ENCODE data around the gene UGT1A5. TPM values are rescaled to one million over a fixed set of nuclear protein-coding genes. Genes with fewer than 3 reads are reported as not detected.

UGT1A5 gene
- polyA plus RNA-seq, 1 experiment, result not detected

DNA sequence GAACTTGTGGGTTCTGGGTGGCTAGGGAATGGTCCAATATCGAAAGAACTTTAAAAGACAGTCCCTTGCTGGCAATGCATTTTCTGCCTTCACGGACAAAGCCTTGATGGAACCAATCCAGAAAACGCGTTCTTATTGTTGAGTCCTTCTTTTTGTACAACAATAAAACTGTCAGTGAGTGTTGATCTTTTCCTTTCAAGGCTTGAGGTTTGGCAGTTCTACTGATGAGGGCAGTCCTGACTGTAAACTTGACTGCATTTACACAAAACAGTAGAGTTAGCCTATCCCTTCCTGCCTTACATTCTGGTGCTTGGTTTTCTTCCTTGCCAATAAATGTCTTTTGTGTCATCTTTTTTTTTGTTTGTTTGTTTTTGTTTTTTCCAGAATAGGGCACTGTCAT, 33.5 kb upstream of the UGT1A5 start:
- CTCF ChIA-PET, result no interaction called here
- TF ChIP-seq, protein P1, sequence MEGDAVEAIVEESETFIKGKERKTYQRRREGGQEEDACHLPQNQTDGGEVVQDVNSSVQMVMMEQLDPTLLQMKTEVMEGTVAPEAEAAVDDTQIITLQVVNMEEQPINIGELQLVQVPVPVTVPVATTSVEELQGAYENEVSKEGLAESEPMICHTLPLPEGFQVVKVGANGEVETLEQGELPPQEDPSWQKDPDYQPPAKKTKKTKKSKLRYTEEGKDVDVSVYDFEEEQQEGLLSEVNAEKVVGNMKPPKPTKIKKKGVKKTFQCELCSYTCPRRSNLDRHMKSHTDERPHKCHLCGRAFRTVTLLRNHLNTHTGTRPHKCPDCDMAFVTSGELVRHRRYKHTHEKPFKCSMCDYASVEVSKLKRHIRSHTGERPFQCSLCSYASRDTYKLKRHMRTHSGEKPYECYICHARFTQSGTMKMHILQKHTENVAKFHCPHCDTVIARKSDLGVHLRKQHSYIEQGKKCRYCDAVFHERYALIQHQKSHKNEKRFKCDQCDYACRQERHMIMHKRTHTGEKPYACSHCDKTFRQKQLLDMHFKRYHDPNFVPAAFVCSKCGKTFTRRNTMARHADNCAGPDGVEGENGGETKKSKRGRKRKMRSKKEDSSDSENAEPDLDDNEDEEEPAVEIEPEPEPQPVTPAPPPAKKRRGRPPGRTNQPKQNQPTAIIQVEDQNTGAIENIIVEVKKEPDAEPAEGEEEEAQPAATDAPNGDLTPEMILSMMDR (IDR thresholded peaks at IDR 0.05; ENCODE audit: insufficient read depth, low read depth, low read length), result no peak
- Histone ChIP-seq H3K4me3 (ENCODE audit: low read depth, low read length) (no peak overlapping the region), H3K27me3 (ENCODE audit: control insufficient read depth, insufficient read depth, low read length) (no peaks in the 10 kb centered on the region), H3K36me3 (ENCODE audit: control insufficient read depth, insufficient read depth, low read length) (no peaks in the 10 kb centered on the region)
- POLR2A ChIA-PET, result no interaction called here
- no peak for DNase-seq (ENCODE audit: low read depth)

- ChIA-PET CTCF (interaction anchor here (1.4 kb wide), 1 partner anchor 11 kb away, joined by 6 read pairs; no protein-coding TSS in a partner anchor), POLR2A (no interaction called here)
- no peak for DNase-seq (ENCODE audit: low read depth)
- TF ChIP-seq, protein P1 (IDR thresholded peaks at IDR 0.05; ENCODE audit: insufficient read depth, low read depth, low read length), result no peak
- no peaks in the 10 kb centered on the region for H3K36me3 ChIP-seq (ENCODE audit: control insufficient read depth, insufficient read depth, low read length)
- no peaks in the 10 kb centered on the region for H3K27me3 ChIP-seq (ENCODE audit: control insufficient read depth, insufficient read depth, low read length)
- H3K4me3 ChIP-seq (ENCODE audit: low read depth, low read length), result no peak overlapping the region
These were observed 32.2 kb upstream of the UGT1A5 start for GRCh38 chr2:233680361-233681045.

- Histone ChIP-seq H3K4me3 (ENCODE audit: low read depth, low read length) (no peak within 1 kb of the TSS), H3K36me3 (ENCODE audit: control insufficient read depth, insufficient read depth, low read length) (no peaks in the 10 kb centered on the region), H3K27me3 (ENCODE audit: control insufficient read depth, insufficient read depth, low read length) (no peaks in the 10 kb centered on the region)
- ChIA-PET CTCF (no interaction called here), POLR2A (no interaction called here)
- TF ChIP-seq, protein P1 (IDR thresholded peaks at IDR 0.05; ENCODE audit: insufficient read depth, low read depth, low read length), result no peak
- DNase-seq (ENCODE audit: low read depth), result no peak
These were observed 31.1 kb upstream of the UGT1A5 start, which contains the start of gene UGT1A7 for GRCh38 chr2:233681521-233682099. UGT1A7 (plus strand) TSS chr2:233681901; CDS start chr2:233681938, 37 bp downstream.

DNA sequence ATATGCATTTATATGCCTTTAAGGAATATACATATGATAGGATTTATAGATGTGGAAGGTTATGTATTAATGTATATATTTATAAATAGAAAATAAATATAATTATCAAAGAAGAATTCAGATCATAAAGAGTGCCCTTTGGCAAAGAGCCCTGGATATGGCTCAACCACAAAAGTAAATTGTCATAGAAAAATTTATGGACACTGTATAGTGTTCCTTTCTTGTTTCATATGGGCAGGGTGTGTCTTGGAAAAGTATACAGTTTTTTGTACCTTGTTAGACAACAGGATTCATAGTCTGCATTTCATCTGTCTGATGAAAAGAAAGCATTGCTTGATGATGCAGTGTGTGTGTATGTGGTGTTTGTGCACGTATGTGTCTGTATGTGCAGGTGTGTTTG, 28.1 kb upstream of the UGT1A5 start:
- POLR2A ChIA-PET, result no interaction called here
- TF ChIP-seq, protein P1 (IDR thresholded peaks at IDR 0.05; ENCODE audit: insufficient read depth, low read depth, low read length), result no peak
- CTCF ChIA-PET, result no interaction called here

GRCh38 chr2:233686928-233687327, 25.8 kb upstream of the UGT1A5 start:
- no peak for DNase-seq (ENCODE audit: low read depth)
- TF ChIP-seq, protein P1 (IDR thresholded peaks at IDR 0.05; ENCODE audit: insufficient read depth, low read depth, low read length), result no peak
- POLR2A ChIA-PET, result no interaction called here
- Histone ChIP-seq H3K4me3 (ENCODE audit: low read depth, low read length) (no peak overlapping the region), H3K36me3 (ENCODE audit: control insufficient read depth, insufficient read depth, low read length) (no peaks in the 10 kb centered on the region), H3K27me3 (ENCODE audit: control insufficient read depth, insufficient read depth, low read length) (no peaks in the 10 kb centered on the region)
- CTCF ChIA-PET, result no interaction called here

More for the DNA sequence above, 28.1 kb upstream of the UGT1A5 start:
- Histone ChIP-seq H3K4me3 (ENCODE audit: low read depth, low read length) (no peak overlapping the region), H3K27me3 (ENCODE audit: control insufficient read depth, insufficient read depth, low read length) (no peaks in the 10 kb centered on the region), H3K36me3 (ENCODE audit: control insufficient read depth, insufficient read depth, low read length) (no peaks in the 10 kb centered on the region)
- no peak for DNase-seq (ENCODE audit: low read depth)

Measured in BJ (cell line).